ENCODE measurements around the gene SLC2A4RG. TPM values are rescaled to one million over a fixed set of nuclear protein-coding genes. Genes with fewer than 3 reads are reported as not detected.

SLC2A4RG gene
- polyA plus RNA-seq, 1 experiment: 26.0 TPM

DNA sequence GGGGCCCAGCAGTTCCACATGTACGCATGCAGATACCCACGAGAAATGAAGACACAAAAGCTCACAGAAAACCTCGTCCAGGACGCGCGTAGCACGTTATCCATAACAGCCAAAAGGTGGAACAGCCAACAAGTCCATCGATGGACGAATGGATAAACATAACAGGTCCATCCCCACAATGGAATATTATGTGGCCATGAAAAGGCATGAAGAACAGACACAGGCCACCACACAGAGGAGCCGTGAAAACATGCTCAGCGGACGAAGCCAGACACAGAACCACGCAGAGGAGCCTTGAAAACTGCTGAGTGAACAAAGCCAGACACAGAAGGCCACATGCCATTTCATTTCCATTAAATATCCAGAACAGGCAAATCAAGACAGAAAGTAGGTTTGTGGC lies 38.0 kb downstream of the SLC2A4RG start:
- CTCF ChIA-PET: interaction anchor here (1.5 kb wide), 1 partner anchor 9 kb away, joined by 3 read pairs; no protein-coding TSS in a partner anchor
- H3K4me3 ChIP-seq (ENCODE audit: low read depth, low read length): no peak overlapping the region
- no peak overlapping the region for H3K27ac ChIP-seq (ENCODE audit: low read depth, low read length)
- DNase-seq (ENCODE audit: low read depth, low spot score): no peak
- POLR2A ChIA-PET: no interaction called here
- H3K27me3 ChIP-seq (ENCODE audit: control insufficient read depth, insufficient read depth, low read length): no peaks in the 10 kb centered on the region
- peaks cover 4% of the 10 kb centered on the region; the same call in 1 of the 2 replicates for H3K9me3 ChIP-seq (ENCODE audit: control insufficient read depth, insufficient read depth, low read length)
- TF ChIP-seq, protein P1, sequence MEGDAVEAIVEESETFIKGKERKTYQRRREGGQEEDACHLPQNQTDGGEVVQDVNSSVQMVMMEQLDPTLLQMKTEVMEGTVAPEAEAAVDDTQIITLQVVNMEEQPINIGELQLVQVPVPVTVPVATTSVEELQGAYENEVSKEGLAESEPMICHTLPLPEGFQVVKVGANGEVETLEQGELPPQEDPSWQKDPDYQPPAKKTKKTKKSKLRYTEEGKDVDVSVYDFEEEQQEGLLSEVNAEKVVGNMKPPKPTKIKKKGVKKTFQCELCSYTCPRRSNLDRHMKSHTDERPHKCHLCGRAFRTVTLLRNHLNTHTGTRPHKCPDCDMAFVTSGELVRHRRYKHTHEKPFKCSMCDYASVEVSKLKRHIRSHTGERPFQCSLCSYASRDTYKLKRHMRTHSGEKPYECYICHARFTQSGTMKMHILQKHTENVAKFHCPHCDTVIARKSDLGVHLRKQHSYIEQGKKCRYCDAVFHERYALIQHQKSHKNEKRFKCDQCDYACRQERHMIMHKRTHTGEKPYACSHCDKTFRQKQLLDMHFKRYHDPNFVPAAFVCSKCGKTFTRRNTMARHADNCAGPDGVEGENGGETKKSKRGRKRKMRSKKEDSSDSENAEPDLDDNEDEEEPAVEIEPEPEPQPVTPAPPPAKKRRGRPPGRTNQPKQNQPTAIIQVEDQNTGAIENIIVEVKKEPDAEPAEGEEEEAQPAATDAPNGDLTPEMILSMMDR (IDR thresholded peaks at IDR 0.05; ENCODE audit: low read depth, low read length): no peak

DNA sequence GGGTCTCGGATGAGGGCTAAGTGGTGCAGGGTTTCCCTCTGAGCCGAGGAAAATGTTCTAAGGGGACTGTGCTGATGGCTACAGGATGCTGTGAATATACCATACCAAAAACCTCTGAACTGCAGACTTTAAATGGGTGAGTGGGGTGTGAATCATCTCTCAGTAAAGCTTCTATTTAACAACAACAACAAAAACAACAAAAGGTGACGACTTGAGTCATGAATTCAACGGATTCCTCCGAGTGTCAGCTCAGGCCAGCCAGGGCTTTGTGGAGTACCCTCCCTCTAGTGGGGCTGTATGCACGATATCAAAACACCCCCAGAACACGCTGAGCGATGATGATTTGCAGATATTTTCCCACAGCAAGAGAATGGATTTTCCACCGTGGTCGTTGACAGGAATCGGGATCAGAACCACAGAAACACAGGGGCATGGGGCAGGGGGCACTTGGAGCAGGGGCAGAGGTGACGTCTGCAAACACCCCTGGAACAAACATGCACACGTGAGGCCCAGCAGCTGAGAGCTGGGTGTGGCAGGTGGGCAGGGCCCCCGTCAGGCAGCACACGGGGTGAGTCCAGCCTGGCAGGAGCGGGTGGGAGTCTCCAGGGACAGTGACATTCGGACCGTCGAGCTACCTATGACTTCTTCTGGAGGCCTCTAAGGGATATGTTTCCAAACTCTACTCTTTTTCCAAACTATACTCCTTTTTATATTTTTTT lies 38.6 kb downstream of the SLC2A4RG start:
- no peaks in the 10 kb centered on the region for H3K27me3 ChIP-seq (ENCODE audit: control insufficient read depth, insufficient read depth, low read length)
- TF ChIP-seq, protein P1 (IDR thresholded peaks at IDR 0.05; ENCODE audit: low read depth, low read length): no peak
- peaks cover 4% of the 10 kb centered on the region; the same call in 1 of the 2 replicates for H3K9me3 ChIP-seq (ENCODE audit: control insufficient read depth, insufficient read depth, low read length)
- H3K27ac ChIP-seq (ENCODE audit: low read depth, low read length): no peak overlapping the region
- no peak for DNase-seq (ENCODE audit: low read depth, low spot score)
- ChIA-PET CTCF (interaction anchor here (1.1 to 1.5 kb wide), 2 partner anchors 8 to 14 kb away, joined by 3 to 4 read pairs; no protein-coding TSS in a partner anchor), POLR2A (no interaction called here)
- H3K4me3 ChIP-seq (ENCODE audit: low read depth, low read length): no peak overlapping the region

DNA sequence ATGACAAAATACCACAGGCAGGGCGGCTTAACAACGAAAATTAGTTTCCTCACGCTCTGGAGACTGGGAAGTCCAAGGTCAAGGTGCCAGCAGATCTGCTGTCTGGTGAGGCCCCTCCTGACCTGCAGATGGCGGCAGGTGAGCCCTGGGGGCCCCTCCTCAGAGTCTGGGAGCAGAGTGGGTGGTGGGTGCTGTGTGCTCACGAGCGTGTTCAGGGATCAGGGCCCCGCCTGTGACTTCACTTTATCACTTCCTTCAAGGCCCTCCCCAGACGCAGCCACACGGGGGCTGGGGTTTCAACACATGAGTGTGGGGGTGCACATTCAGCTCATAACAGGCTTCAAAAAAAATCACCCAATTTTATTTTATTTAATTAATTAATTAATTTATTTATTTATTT lies 39.3 kb downstream of the SLC2A4RG start:
- DNase-seq (ENCODE audit: low read depth, low spot score): no peak
- Histone ChIP-seq H3K4me3 (ENCODE audit: low read depth, low read length) (no peak overlapping the region), H3K9me3 (ENCODE audit: control insufficient read depth, insufficient read depth, low read length) (no peaks in the 10 kb centered on the region; the same call in 1 of the 2 replicates), H3K27me3 (ENCODE audit: control insufficient read depth, insufficient read depth, low read length) (no peaks in the 10 kb centered on the region), H3K27ac (ENCODE audit: low read depth, low read length) (no peak overlapping the region)
- ChIA-PET CTCF (interaction anchor here (1.1 to 1.5 kb wide), 2 partner anchors 8 to 13 kb away, joined by 3 to 4 read pairs; no protein-coding TSS in a partner anchor), POLR2A (no interaction called here)
- TF ChIP-seq, protein P1 (IDR thresholded peaks at IDR 0.05; ENCODE audit: low read depth, low read length): no peak

DNA sequence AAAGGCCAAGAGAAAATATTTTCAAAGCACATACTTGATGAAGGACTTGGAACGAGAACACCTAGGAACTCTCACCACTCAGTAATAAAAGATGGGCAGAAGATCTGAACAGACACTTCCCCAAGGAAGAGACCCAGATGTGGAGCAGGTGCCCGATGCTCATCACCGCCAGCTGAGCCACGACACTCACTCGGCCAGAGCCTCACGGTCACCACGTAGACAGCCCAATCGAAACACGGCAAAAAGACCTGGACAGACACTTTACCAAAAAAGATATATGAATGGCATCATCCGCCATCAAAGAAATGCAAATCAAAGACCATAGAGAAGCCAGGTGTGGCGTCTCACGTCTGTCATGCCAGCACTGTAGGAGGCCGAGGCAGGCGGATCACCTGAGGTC lies 41.6 kb downstream of the SLC2A4RG start:
- Histone ChIP-seq H3K27me3 (ENCODE audit: control insufficient read depth, insufficient read depth, low read length) (no peaks in the 10 kb centered on the region), H3K27ac (ENCODE audit: low read depth, low read length) (no peak overlapping the region), H3K4me3 (ENCODE audit: low read depth, low read length) (no peak overlapping the region), H3K9me3 (ENCODE audit: control insufficient read depth, insufficient read depth, low read length) (no peaks in the 10 kb centered on the region; the same call in 1 of the 2 replicates)
- CTCF ChIA-PET: no interaction called here
- DNase-seq (ENCODE audit: low read depth, low spot score): no peak
- POLR2A ChIA-PET: interaction anchor here (0.6 kb wide), 1 partner anchor 13 kb away, joined by 4 read pairs; no protein-coding TSS in a partner anchor
- TF ChIP-seq, protein P1 (IDR thresholded peaks at IDR 0.05; ENCODE audit: low read depth, low read length): no peak

DNA sequence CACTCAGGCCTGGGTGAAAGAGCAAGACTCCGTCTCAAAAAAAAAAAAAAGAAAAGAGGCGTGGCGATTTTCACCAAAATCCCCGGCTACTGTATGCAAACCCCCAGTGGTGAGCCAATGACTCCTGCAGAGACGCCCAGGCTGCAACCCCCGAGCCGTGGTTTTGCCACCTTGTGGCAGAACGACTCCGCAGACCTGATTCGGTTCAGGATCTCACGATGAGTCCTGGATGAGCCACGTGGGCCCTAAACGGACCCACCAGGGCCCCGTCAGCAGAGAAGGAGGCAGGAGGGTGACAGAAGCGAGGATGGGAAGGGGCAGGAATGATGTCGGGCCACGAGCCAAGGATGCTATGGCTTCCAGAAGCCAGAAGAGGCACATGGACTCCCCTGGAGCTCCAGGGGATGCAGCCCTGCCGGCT lies 42.5 kb downstream of the SLC2A4RG start:
- Histone ChIP-seq H3K9me3 (ENCODE audit: control insufficient read depth, insufficient read depth, low read length) (no peaks in the 10 kb centered on the region; the same call in 1 of the 2 replicates), H3K4me3 (ENCODE audit: low read depth, low read length) (no peak overlapping the region), H3K27ac (ENCODE audit: low read depth, low read length) (no peak overlapping the region), H3K27me3 (ENCODE audit: control insufficient read depth, insufficient read depth, low read length) (no peaks in the 10 kb centered on the region)
- ChIA-PET CTCF (no interaction called here), POLR2A (interaction anchor here (0.6 kb wide), 1 partner anchor 14 kb away, joined by 4 read pairs; no protein-coding TSS in a partner anchor)
- TF ChIP-seq, protein P1 (IDR thresholded peaks at IDR 0.05; ENCODE audit: low read depth, low read length): no peak
- no peak for DNase-seq (ENCODE audit: low read depth, low spot score)

All from AG04450 (cell line).